Neural progenitor cell (in vitro differentiated cells): ENCODE data around the gene GALC. TPM values are rescaled to one million over a fixed set of nuclear protein-coding genes. Genes with fewer than 3 reads are reported as not detected.

ENCODE experiments used
- DNase-seq: peaks from one replicate; pipeline ENCODE4 v3.0.0-alpha.2; 2016; ENCODE audit warnings: low spot score
- H2AFZ ChIP-seq: fragments of 200-600 bp; sonication (generic); replicated peaks from 2 replicates; pipeline ENCODE4 v1.6.1; 2016; ENCODE audit warnings: antibody characterized with exemption
- H3F3A ChIP-seq: fragments of 200-600 bp; sonication (generic); 2 replicates; pipeline ENCODE4 v1.6.1; 2016; ENCODE audit warnings: antibody characterized with exemption, low read depth
- H3K27ac ChIP-seq: fragments of 200-600 bp; sonication (generic); 2 replicates; pipeline ENCODE4 v1.5.1; 2016; ENCODE audit warnings: mild to moderate bottlenecking
- H3K27me3 ChIP-seq: fragments of 200-600 bp; sonication (generic); 2 replicates; pipeline ENCODE4 v1.6.1; 2016; ENCODE audit warnings: mild to moderate bottlenecking, moderate library complexity
- H3K36me3 ChIP-seq: fragments of 200-600 bp; sonication (generic); 2 replicates; pipeline ENCODE4 v1.5.1; 2016
- H3K4me1 ChIP-seq: fragments of 200-600 bp; sonication (generic); 2 replicates; pipeline ENCODE4 v1.6.1; 2016; ENCODE audit warnings: mixed run types
- H3K4me2 ChIP-seq: fragments of 200-600 bp; sonication (generic); 2 replicates; pipeline ENCODE4 v1.6.1; 2016
- H3K4me3 ChIP-seq: fragments of 200-600 bp; sonication (generic); 2 replicates; pipeline ENCODE4 v1.5.1; 2016
- H3K79me2 ChIP-seq: fragments of 200-600 bp; sonication (generic); 2 replicates; pipeline ENCODE4 v1.6.1; 2016; ENCODE audit warnings: low read depth
- H3K9ac ChIP-seq: fragments of 200-600 bp; sonication (generic); 2 replicates; pipeline ENCODE4 v1.6.1; 2016
- H3K9me3 ChIP-seq: fragments of 200-600 bp; sonication (generic); 2 replicates; pipeline ENCODE4 v1.5.1; 2016; ENCODE audit warnings: low read depth
- H4K20me1 ChIP-seq: fragments of 200-600 bp; sonication (generic); 2 replicates; pipeline ENCODE4 v1.6.1; 2016; ENCODE audit warnings: low read depth
- H3K27ac Mint-ChIP-seq: 3 replicates; pipeline ENCODE4 v1.8.0; 2021; ENCODE audit warnings: mixed read lengths
- H3K27me3 Mint-ChIP-seq: 2 replicates; pipeline ENCODE4 v1.8.0; 2022; ENCODE audit warnings: low read depth, mild to moderate bottlenecking, inconsistent platforms, moderate library complexity, mixed read lengths; ENCODE audit not compliant: insufficient read depth
- H3K36me3 Mint-ChIP-seq: 3 replicates; pipeline ENCODE4 v1.8.0; 2021; ENCODE audit warnings: mixed read lengths
- H3K4me1 Mint-ChIP-seq: 3 replicates; pipeline ENCODE4 v1.8.0; 2021; ENCODE audit warnings: mixed read lengths
- H3K4me3 Mint-ChIP-seq: 3 replicates; pipeline ENCODE4 v1.8.0; 2021; ENCODE audit warnings: mild to moderate bottlenecking, moderate library complexity, mixed read lengths
- H3K9me3 Mint-ChIP-seq: 3 replicates; pipeline ENCODE4 v1.8.0; 2020; ENCODE audit warnings: mixed read lengths
- CTCF ChIP-seq: fragments of 200-600 bp; sonication (generic); IDR thresholded peaks from 2 replicates; pipeline ENCODE4 v1.5.1; 2017; ENCODE audit warnings: antibody characterized with exemption, mild to moderate bottlenecking
- EZH2 ChIP-seq: fragments of 200-600 bp; sonication (generic); IDR thresholded peaks from 2 replicates; pipeline ENCODE4 v1.6.1; 2017; ENCODE audit warnings: antibody characterized with exemption, mild to moderate bottlenecking, moderate library complexity
- EZH2phosphoT487 ChIP-seq: fragments of 200-600 bp; sonication (generic); IDR thresholded peaks from 2 replicates; pipeline ENCODE4 v1.6.1; 2017; ENCODE audit warnings: antibody characterized with exemption
- total RNA-seq: library from RNA; depleted of rRNA; stranded (reverse); fragments of >200 nt; gene quantifications from 2 replicates; pipeline ENCODE4 v1.2.3, GENCODE V29; 2015; ENCODE audit warnings: low replicate concordance

Gene GALC
- total RNA-seq, 1 donor from 2014 or later: 30.8 TPM

GRCh38 chr14:87960013-87960787, 32.8 kb downstream of the GALC start:
- H2AFZ ChIP-seq: no peak overlapping the region
- TF ChIP-seq CTCF (no peak), EZH2phosphoT487 (no peak), EZH2 (no peak)

GRCh38 chr14:87955501-87955900, 37.5 kb downstream of the GALC start:
- H3K9ac ChIP-seq: no peak overlapping the region
- no peak for DNase-seq
- no peaks in the 10 kb centered on the region for H3K79me2 ChIP-seq
- H3K27ac ChIP-seq: no peak overlapping the region
- no peak overlapping the region for H3K4me3 ChIP-seq
- H3K36me3 ChIP-seq: no peaks in the 10 kb centered on the region
- no peaks in the 10 kb centered on the region for H4K20me1 ChIP-seq
- H3K9me3 Mint-ChIP-seq: peaks cover 4% of the 10 kb centered on the region
- H3K27me3 ChIP-seq: no peaks in the 10 kb centered on the region
- no peaks in the 10 kb centered on the region for H3K9me3 ChIP-seq
- no peak overlapping the region for H2AFZ ChIP-seq
- H3K27ac Mint-ChIP-seq: no peak overlapping the region
- TF ChIP-seq EZH2: no peak
- no peak for TF ChIP-seq EZH2phosphoT487
- TF ChIP-seq CTCF: no peak
- H3K36me3 Mint-ChIP-seq: peaks cover 8% of the 10 kb centered on the region
- peaks cover 3% of the 10 kb centered on the region for H3K4me1 ChIP-seq
- no peaks in the 10 kb centered on the region for H3K27me3 Mint-ChIP-seq
- no peak overlapping the region for H3K4me3 Mint-ChIP-seq
- no peak overlapping the region for H3K4me2 ChIP-seq
- no peaks in the 10 kb centered on the region for H3F3A ChIP-seq
- H3K4me1 Mint-ChIP-seq: peaks cover 8% of the 10 kb centered on the region

More at GRCh38 chr14:87960013-87960787, 32.8 kb downstream of the GALC start:
- peaks cover 19% of the 10 kb centered on the region for H3K36me3 Mint-ChIP-seq
- H3K27me3 Mint-ChIP-seq: no peaks in the 10 kb centered on the region
- H3K79me2 ChIP-seq: no peaks in the 10 kb centered on the region
- DNase-seq: no peak
- H3F3A ChIP-seq: no peaks in the 10 kb centered on the region
- no peaks in the 10 kb centered on the region for H4K20me1 ChIP-seq
- H3K27ac Mint-ChIP-seq: no peak overlapping the region
- peaks cover 4% of the 10 kb centered on the region for H3K9me3 Mint-ChIP-seq
- no peaks in the 10 kb centered on the region for H3K27me3 ChIP-seq
- peaks cover 3% of the 10 kb centered on the region for H3K4me1 ChIP-seq
- no peaks in the 10 kb centered on the region for H3K9me3 ChIP-seq
- H3K4me1 Mint-ChIP-seq: no peaks in the 10 kb centered on the region
- no peaks in the 10 kb centered on the region for H3K36me3 ChIP-seq
- H3K9ac ChIP-seq: no peak overlapping the region
- H3K4me2 ChIP-seq: no peak overlapping the region
- H3K4me3 Mint-ChIP-seq: no peak overlapping the region
- no peak overlapping the region for H3K27ac ChIP-seq
- no peak overlapping the region for H3K4me3 ChIP-seq

- Histone ChIP-seq H3K27me3 (no peaks in the 10 kb centered on the region), H3F3A (no peaks in the 10 kb centered on the region), H3K4me1 (peaks cover 7% of the 10 kb centered on the region), H3K4me3 (no peak overlapping the region), H3K79me2 (no peaks in the 10 kb centered on the region), H3K27ac (no peak overlapping the region), H4K20me1 (no peaks in the 10 kb centered on the region), H3K4me2 (no peak overlapping the region), H3K36me3 (no peaks in the 10 kb centered on the region), H3K9me3 (no peaks in the 10 kb centered on the region), H2AFZ (no peak overlapping the region), H3K9ac (no peak overlapping the region)
- Mint-ChIP-seq H3K4me1 (peaks cover 25% of the 10 kb centered on the region), H3K4me3 (no peak overlapping the region), H3K36me3 (peaks cover 2% of the 10 kb centered on the region), H3K27ac (no peak overlapping the region), H3K9me3 (no peaks in the 10 kb centered on the region), H3K27me3 (no peaks in the 10 kb centered on the region)
- DNase-seq: no peak
- no peak for TF ChIP-seq EZH2
- no peak for TF ChIP-seq EZH2phosphoT487
- TF ChIP-seq CTCF: no peak
These were observed 40.5 kb downstream of the GALC start for GRCh38 chr14:87952307-87953094.
